Frontal cortex (tissue), 4 donors: ENCODE measurements around the gene CAMK2G. TPM values are rescaled to one million over a fixed set of nuclear protein-coding genes. Genes with fewer than 3 reads are reported as not detected.
"Not testable (repeated sequence)": the region's sequence is repeated elsewhere in the genome, so short reads cannot be mapped to it uniquely, and the experiment has no call there.

Experiments
- DNase-seq, 2 donors: peaks; one replicate each; pipeline ENCODE4 v3.0.0; 2012; ENCODE audit warnings: low spot score in 2 of 2
- FAIRE-seq: peaks from 2 replicates; lab custom pipeline; 2012; peaks lifted over from hg19 to GRCh38; lab: Jason Lieb, UNC
- total RNA-seq: library from RNA; depleted of rRNA; stranded (reverse); fragments of >200 nt; gene quantifications from one replicate; pipeline ENCODE4 v1.2.3, GENCODE V29; 2014
- donor health status: control.
- donor health status: control.
- donor health status: control.

Gene CAMK2G
- total RNA-seq, 1 donor from 2014 or later: 50.1 TPM

- FAIRE-seq: no peak
Observed at GRCh38 chr10:73905256-73906020, 31.1 kb upstream of the CAMK2G start.

GRCh38 chr10:73902351-73902750 is 28.0 kb upstream of the CAMK2G start:
- no peak for DNase-seq
- no peak for FAIRE-seq

More at GRCh38 chr10:73905256-73906020, 31.1 kb upstream of the CAMK2G start:
- DNase-seq: no peak

- DNase-seq (no peak), FAIRE-seq (no peak)
Observed at GRCh38 chr10:73901261-73901660, 26.9 kb upstream of the CAMK2G start.

DNA sequence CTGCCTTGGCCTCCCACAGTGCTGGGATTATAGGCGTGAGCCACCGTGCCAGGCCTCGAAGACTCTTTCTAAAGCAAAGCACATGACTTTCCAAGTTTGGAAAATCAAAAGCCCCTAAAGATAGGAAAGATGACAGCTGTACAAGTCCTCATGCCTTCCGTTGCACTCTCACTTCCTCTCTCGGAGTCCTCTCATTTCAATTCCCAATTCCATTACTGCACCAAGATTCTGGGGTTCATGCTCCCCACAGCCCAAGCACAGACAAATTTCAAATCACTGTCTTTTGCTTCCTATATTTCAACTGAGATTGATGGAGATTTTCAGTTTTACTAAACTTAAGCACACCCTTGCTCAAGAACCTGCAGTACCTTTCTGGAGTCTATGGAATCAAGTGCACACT is 25.7 kb upstream of the CAMK2G start:
- no peak for DNase-seq
- no peak for FAIRE-seq

- no peak for DNase-seq
- no peak for FAIRE-seq
Observed at GRCh38 chr10:73899423-73899822, 25.1 kb upstream of the CAMK2G start.

DNA sequence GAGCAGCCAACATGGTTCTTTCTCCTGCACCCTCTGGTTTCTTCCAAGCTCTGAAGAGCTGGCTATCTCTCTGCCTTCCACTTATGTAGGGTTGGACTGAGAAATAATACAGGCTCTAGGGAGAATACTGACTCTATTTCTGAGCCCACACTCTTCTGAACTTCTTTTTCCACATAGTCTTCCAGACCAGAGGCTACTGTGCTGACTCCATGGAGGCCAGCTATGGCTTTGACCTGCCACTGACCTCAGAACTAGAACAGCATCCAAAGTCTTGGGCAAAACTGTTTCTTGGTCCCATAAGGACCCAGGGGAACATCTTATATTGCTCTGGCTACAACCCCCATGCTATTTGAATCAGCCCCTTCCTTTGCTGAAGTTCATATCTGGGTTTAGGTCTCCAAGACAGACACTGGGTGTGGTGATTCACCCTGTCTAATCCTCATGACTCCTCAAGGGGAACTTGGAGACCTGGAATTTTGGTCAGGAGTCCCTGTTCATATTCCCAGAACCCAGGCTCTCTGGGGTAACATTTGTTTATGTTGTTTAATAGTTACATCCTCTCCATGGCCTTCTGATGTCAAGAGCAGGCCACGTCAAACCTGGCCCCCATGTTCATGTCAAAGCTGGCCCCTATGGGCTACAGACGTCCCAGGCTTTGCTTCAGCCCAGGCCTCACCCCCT is 24.5 kb upstream of the CAMK2G start:
- no peak for DNase-seq
- no peak for FAIRE-seq

- DNase-seq (no peak), FAIRE-seq (no peak)
Observed at GRCh38 chr10:73897693-73898092, 23.3 kb upstream of the CAMK2G start.

- not testable (repeated sequence) for FAIRE-seq
Observed at GRCh38 chr10:73895381-73895780, 21.0 kb upstream of the CAMK2G start.

GRCh38 chr10:73894245-73894971 is 20.1 kb upstream of the CAMK2G start:
- FAIRE-seq (no peak), DNase-seq (no peak)

More at GRCh38 chr10:73895381-73895780, 21.0 kb upstream of the CAMK2G start:
- not testable (repeated sequence) for DNase-seq

DNA sequence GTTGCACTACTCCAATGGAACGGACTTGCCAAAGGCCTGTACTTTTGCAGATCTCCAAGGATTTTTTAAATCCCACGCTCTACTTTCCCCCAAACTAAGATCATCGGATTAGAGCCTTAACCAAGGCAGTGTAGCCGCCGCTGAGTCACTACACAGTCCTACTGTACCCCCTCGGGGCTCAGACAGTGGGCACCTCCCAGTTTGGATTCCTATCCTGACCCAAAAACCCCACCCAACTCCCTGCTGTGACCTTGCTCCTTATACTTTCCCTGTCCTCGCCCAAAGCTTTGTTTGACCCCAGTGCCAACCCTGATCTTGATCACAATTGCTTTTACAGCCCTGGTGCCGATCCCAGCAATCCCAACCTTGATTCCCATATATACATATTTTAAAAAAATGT is 19.1 kb upstream of the CAMK2G start:
- FAIRE-seq (no peak), DNase-seq (no peak)

- DNase-seq (no peak), FAIRE-seq (no peak)
Observed at GRCh38 chr10:73892310-73893030, 18.1 kb upstream of the CAMK2G start.

- DNase-seq: no peak
- FAIRE-seq: no peak
Observed at GRCh38 chr10:73891540-73891939, 17.2 kb upstream of the CAMK2G start.

GRCh38 chr10:73890830-73891229 is 16.5 kb upstream of the CAMK2G start:
- DNase-seq, FAIRE-seq: not testable (repeated sequence)

GRCh38 chr10:73890261-73890660 is 15.9 kb upstream of the CAMK2G start:
- DNase-seq (no peak), FAIRE-seq (no peak)

DNA sequence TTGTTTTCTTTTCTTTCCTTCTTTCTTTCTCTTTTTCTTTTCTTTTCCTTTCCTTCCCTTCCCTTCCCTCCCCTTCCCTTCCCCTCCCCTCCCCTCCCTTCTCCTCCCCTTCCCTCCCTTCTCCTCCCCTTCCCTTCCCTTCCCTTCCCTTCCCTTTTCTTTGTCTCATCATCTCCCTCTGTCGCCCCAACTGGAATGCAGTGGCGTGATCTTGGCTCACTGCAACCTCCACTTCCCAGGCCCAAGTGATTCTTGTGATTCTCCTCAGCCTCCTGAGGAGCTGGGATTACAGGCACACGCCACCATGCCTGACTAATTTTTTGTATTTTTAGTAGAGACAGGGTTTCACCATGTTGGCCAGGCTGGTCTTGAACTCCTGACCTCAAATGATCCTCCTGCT is 15.1 kb upstream of the CAMK2G start:
- not testable (repeated sequence) for FAIRE-seq, DNase-seq

DNA sequence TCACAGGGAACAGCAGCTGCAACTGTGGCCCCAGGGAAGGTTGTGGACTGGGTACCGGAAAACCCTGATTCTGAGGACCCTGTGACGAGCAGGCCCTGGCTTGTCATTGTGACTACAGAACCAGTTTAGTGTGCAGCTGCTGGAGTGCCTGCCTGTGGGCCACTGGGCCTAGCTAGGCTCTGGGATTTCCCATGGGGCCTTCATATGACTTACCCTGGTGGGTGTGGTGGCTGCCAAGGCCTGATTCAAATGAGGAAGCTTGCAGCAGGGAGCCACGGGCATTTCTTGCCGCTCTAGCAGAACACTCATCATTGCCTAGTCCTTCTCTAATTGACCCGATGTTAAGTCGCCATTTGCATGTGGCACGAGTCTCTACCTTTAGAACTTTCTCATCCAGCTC is 14.7 kb upstream of the CAMK2G start:
- DNase-seq (no peak), FAIRE-seq (no peak)

DNA sequence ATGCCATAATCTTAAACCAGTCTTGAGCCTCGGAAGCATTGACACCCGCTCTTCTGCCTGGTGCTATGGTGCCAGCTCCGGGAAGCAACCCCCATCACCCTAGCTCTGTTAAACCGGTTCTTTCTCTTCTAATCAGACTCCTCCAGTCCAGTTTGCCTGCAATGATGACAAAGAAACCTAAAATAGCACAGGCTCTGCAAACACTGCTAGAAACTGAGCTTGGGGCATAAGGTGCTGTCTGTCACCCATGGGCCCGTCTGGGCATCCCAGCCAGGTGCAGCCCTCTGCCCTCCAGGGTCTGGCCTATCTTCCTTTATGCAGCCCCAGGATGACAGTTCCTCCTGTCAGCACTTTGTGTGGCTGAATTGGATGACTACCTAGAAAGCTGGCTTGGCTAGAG is 14.2 kb upstream of the CAMK2G start:
- no peak for FAIRE-seq
- DNase-seq: no peak

- FAIRE-seq: no peak
- no peak for DNase-seq
Observed at GRCh38 chr10:73887294-73888039, 13.1 kb upstream of the CAMK2G start.

DNA sequence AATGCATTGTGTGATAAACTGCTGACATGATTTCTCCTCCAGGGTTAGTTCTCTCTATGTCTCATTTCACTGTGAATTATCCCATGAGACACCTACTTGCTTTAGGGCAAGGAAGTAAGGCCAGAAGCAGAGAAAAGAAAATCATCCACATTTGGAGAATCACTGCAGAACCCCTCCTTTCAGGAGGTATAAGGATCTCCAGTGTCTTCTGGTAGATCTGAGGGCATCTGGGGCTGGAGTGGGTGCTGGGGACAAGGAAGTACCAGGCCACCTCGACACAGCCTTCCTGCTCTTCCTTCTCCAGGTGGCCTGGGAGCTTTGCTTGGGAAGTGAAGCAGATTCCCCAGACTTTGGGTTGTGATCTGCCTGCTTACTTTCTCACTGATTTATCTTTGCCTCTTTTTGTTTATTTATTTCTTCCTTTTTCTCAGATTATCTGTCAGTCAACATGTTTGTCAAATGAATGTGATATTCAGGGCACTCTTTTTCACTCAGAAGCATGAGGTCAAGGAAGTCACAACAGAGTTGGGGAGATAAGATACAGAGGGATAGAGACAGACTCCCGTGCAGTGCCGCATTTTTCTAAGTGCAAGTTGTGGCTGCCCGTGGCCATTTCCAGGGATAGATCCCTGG is 12.4 kb upstream of the CAMK2G start:
- DNase-seq: no peak
- no peak for FAIRE-seq
